Loucy (cell line): ENCODE measurements around the gene ST3GAL3.

Experiments used
- EZH2phosphoT487 ChIP-seq: fragments of 200-600 bp; IDR thresholded peaks from 2 replicates; pipeline ENCODE4 v1.6.1; 2018; ENCODE audit warnings: antibody characterized with exemption, mild to moderate bottlenecking, moderate library complexity, borderline replicate concordance
- TF ChIP-seq, protein P1 (sequence below): fragments of 200-600 bp; sonication (generic); conservative IDR thresholded peaks from 2 replicates; pipeline ENCODE4 v1.5.1; 2014; ENCODE audit warnings: mild to moderate bottlenecking, antibody characterized with exemption, low read length

DNA sequence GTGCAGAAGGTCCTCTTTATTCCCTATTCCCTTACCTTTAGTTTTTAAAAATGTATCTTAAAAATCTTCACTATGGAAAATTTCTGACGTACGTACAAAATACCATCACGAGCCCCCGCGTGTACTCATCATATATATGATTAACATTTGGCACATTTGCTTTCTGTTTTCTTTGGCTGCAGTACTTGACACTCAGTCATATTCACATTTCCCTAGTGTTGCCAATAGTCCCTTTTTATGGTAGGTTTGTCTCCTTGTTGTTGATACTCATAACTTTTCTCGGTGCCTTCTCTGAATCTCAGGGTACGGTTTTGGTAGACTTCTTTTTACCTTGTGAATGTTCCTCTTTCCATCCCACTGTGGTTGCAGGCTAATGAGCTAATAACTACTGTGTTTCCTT lies 34.1 kb upstream of the ST3GAL3 start:
- TF ChIP-seq, protein P1, sequence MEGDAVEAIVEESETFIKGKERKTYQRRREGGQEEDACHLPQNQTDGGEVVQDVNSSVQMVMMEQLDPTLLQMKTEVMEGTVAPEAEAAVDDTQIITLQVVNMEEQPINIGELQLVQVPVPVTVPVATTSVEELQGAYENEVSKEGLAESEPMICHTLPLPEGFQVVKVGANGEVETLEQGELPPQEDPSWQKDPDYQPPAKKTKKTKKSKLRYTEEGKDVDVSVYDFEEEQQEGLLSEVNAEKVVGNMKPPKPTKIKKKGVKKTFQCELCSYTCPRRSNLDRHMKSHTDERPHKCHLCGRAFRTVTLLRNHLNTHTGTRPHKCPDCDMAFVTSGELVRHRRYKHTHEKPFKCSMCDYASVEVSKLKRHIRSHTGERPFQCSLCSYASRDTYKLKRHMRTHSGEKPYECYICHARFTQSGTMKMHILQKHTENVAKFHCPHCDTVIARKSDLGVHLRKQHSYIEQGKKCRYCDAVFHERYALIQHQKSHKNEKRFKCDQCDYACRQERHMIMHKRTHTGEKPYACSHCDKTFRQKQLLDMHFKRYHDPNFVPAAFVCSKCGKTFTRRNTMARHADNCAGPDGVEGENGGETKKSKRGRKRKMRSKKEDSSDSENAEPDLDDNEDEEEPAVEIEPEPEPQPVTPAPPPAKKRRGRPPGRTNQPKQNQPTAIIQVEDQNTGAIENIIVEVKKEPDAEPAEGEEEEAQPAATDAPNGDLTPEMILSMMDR, result no peak
- TF ChIP-seq EZH2phosphoT487, result no peak
